Esophagus squamous epithelium (tissue), 5 donors: ENCODE results near the gene FAM241B. TPM values are rescaled to one million over a fixed set of nuclear protein-coding genes. Genes with fewer than 3 reads are reported as not detected.

Source experiments
- DNase-seq: peaks from one replicate; lab custom pipeline; 2025; lab: John Stamatoyannopoulos, UW
- H3K27ac ChIP-seq, 4 donors: fragments of 200-600 bp; sonication (generic); one replicate each; pipeline ENCODE4 v1.5.1; 2016 to 2019; ENCODE audit warnings: mild to moderate bottlenecking in 1 of 4
- H3K27me3 ChIP-seq, 4 donors: fragments of 200-600 bp; sonication (generic); 1 replicate in 3 of 4; 2 replicates in 1 of 4; pipeline versions ENCODE4 v1.5.1 to v1.6.0; 2017 to 2021; ENCODE audit warnings: antibody characterized with exemption in 1 of 4
- H3K36me3 ChIP-seq, 3 donors: fragments of 200-600 bp; sonication (generic); one replicate each; pipeline ENCODE4 v1.5.1; 2016 to 2019
- H3K4me1 ChIP-seq, 3 donors: fragments of 200-600 bp; sonication (generic); one replicate each; pipeline ENCODE4 v1.5.1; 2017 to 2019
- H3K4me3 ChIP-seq, 4 donors: fragments of 200-600 bp; sonication (generic); 1 replicate in 3 of 4; 2 replicates in 1 of 4; pipeline ENCODE4 v1.5.1; 2016 to 2019; ENCODE audit warnings: mild to moderate bottlenecking in 2 of 4, moderate library complexity in 1 of 4
- H3K9me3 ChIP-seq, 3 donors: fragments of 200-600 bp; sonication (generic); one replicate each; pipeline ENCODE4 v1.5.1; 2016 to 2019
- POLR2A ChIP-seq, 4 donors: fragments of 450-650 bp; IDR thresholded peaks; one replicate each; pipeline ENCODE4 v1.6.1; 2017; ENCODE audit warnings: antibody characterized with exemption in 4 of 4, mild to moderate bottlenecking in 4 of 4, moderate library complexity in 3 of 4
- WGBS, 2 donors: methylation state at CpG; one replicate each; pipeline ENCODE4 v1.1.5; 2018; 5-methylcytosine and 5-hydroxymethylcytosine counted together
- intact Hi-C: fragments of 100-400 bp; cut with DNase I; formaldehyde crosslinking; loops from one replicate; pipeline ENCODE4 v1.15.0; 2022
- total RNA-seq, 4 donors: library from RNA; depleted of rRNA; stranded (reverse); fragments of >200 nt; gene quantifications; one replicate each; pipeline ENCODE4 v1.1.0, GENCODE V29; 2016
- TF ChIP-seq, protein P1 (sequence below), 6 experiments: fragments of 450-650 bp in 4 of 6; fragments of 200-600 bp in 2 of 6; sonication (generic) in 2 of 6; IDR thresholded peaks; one replicate each; pipeline ENCODE4 v1.5.1; 2016 to 2019; ENCODE audit warnings: antibody characterized with exemption in 6 of 6, mild to moderate bottlenecking in 4 of 6, moderate library complexity in 4 of 6
- donor health status: DM: yes; HTN: yes; CAD: no.

Gene FAM241B
- total RNA-seq, 4 donors from 2014 or later, result 1.2 to 1.7 (median 1.3) TPM; not detected in 1

DNA sequence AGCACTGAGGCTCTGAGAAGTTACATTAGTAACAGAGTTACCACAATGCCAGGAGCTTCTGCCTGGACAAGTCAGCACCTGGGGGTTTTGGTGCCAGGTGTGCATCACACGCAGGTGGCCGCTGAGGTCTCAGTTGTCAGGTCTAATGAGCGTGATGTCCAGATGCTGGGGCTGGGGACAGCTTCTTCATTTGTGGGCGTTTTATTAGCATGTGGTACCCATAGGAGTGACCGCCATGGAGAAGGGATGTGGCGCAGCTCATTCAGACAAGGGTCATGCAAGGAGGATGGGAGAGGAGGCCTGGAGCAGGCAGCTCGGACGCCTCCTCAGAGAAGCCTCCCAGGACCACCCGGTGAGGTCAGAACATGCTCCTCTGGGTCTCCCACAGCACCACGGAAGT, 27.8 kb downstream of the FAM241B start:
- no peak overlapping the region for H3K4me3 ChIP-seq
- WGBS, 2 donors, result 71 to 73% methylated on average over 10 of the region's 10 CpGs
- intact Hi-C loops, result loop anchor here (10.0 kb wide), 1 partner anchor 257 kb away; no protein-coding TSS in a partner anchor

DNA sequence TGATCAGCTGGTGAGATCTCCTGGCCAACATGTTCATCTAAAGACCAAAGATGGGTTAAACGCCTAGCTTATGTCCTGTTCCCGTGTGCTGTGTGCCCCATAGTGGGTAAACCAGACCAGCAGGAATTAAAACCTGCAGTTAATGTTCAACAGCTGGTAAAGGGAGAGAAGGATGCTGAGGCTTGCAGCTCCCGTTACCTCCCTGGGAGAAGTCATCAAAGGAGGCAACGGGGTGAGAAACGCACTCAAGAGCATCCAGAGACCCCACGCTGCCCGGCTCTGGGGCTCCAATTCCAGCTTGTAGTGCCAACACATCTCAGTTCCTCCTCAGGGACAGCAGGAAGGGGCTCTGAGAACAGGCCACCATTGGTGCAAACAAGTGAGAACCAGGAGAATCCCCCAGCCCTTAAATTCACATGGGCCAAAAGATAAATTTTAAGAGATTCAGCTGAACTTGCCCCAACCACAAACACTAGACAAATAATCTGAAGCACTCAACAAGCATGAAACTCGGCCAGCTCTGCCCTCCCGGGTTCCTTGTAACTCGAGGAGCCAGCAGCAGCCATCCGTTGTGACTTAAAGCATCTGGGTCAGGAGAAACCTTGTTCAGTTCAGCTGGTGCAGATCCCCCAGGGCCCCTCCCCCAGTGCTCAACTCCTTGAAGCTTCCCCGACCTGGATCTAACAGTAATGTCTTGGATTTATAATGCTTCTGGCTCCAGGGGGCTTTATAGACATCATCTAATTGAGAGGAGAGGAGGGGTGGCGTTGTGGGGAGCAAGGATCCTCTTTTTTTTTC, 29.4 kb downstream of the FAM241B start:
- WGBS, 2 donors, result 47 to 65% methylated on average over 8 to 12 of the region's 13 CpGs
- intact Hi-C loops, result loop anchor here (10.0 kb wide), 1 partner anchor 255 kb away; no protein-coding TSS in a partner anchor

More for the DNA sequence above, 27.8 kb downstream of the FAM241B start:
- no peak for DNase-seq
- Histone ChIP-seq H3K9me3 (no peaks in the 10 kb centered on the region), H3K4me1 (no peaks in the 10 kb centered on the region), H3K27me3 (peaks cover 0 to 50% (median 0%) of the 10 kb centered on the region in 4 donors), H3K27ac (no peak overlapping the region), H3K36me3 (no peaks in the 10 kb centered on the region)
- TF ChIP-seq, protein P1, sequence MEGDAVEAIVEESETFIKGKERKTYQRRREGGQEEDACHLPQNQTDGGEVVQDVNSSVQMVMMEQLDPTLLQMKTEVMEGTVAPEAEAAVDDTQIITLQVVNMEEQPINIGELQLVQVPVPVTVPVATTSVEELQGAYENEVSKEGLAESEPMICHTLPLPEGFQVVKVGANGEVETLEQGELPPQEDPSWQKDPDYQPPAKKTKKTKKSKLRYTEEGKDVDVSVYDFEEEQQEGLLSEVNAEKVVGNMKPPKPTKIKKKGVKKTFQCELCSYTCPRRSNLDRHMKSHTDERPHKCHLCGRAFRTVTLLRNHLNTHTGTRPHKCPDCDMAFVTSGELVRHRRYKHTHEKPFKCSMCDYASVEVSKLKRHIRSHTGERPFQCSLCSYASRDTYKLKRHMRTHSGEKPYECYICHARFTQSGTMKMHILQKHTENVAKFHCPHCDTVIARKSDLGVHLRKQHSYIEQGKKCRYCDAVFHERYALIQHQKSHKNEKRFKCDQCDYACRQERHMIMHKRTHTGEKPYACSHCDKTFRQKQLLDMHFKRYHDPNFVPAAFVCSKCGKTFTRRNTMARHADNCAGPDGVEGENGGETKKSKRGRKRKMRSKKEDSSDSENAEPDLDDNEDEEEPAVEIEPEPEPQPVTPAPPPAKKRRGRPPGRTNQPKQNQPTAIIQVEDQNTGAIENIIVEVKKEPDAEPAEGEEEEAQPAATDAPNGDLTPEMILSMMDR (IDR thresholded peaks at IDR 0.05), result no peak
- TF ChIP-seq POLR2A (IDR thresholded peaks at IDR 0.05), result no peak

DNA sequence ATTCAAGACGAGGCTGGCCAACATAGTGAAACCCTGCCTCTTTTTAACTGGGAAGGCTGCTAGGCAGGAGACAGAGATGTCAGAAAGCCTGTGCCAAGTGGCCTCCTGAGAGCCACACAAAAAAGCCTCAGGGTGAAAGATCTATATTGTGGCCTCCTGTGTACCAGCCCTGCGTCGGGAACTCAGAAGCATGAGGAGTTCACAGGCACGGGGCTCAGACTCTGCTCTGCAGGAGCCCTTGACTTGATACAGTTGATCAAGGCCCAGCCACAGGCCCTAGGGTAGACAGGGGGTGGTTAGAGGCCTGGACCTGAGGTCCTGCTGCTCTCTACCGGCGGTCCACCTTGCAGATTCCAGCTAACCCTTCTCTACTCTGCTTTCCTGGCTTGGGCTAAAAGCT, 30.2 kb downstream of the FAM241B start:
- 43 to 65% methylated on average over 2 to 5 of the region's 6 CpGs for WGBS, 2 donors
- Histone ChIP-seq H3K36me3 (no peaks in the 10 kb centered on the region), H3K27ac (no peak overlapping the region), H3K4me3 (no peak overlapping the region), H3K4me1 (no peaks in the 10 kb centered on the region), H3K27me3 (peaks cover 0 to 50% (median 0%) of the 10 kb centered on the region in 4 donors), H3K9me3 (no peaks in the 10 kb centered on the region)
- no peak for TF ChIP-seq POLR2A (IDR thresholded peaks at IDR 0.05)
- TF ChIP-seq, protein P1 (IDR thresholded peaks at IDR 0.05), result no peak
- no peak for DNase-seq
- intact Hi-C loops, result no loop called here

More for the DNA sequence above, 29.4 kb downstream of the FAM241B start:
- Histone ChIP-seq H3K4me1 (no peaks in the 10 kb centered on the region), H3K36me3 (no peaks in the 10 kb centered on the region), H3K27ac (no peak overlapping the region), H3K9me3 (no peaks in the 10 kb centered on the region), H3K4me3 (no peak overlapping the region), H3K27me3 (peaks cover 0 to 50% (median 0%) of the 10 kb centered on the region in 4 donors)
- TF ChIP-seq, protein P1 (IDR thresholded peaks at IDR 0.05), result no peak
- TF ChIP-seq POLR2A (IDR thresholded peaks at IDR 0.05), result no peak
- no peak for DNase-seq

DNA sequence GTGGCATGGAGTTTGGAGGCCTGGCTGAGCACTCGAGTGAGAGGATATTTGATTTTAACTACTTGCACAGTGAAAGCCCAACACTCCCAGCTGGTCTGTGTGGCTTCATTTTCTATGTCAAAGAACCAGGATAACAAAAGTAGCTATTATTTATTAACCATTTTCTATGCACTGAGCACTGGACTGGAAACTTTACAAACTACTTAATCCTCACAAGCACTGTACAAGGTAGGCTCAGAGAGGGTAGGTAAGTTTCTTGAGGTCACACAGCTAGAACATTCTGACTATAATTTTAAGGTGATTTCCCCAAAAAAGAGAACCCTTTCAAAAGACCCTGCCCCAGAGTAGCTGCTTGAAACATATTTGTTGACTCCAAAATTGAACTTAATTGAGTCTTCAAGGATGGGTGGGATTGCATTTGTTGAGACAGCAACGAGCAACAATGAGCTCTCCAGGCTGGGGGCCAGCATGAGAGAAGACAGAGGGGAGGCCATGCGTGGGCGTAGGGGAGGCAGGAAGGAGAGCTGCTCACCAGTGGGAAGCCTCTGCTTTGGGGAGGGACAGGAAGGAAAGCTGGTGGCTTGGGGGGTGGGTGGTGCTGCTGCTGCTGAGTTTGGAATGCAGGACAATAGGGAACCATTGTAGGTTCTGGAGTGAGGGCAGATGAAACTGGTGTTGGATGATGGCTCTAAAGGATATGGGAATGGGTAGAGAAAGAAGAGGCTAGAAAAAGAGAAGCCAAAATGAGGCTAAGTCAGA, 31.5 kb downstream of the FAM241B start:
- Histone ChIP-seq H3K27me3 (peaks cover 0 to 40% (median 0%) of the 10 kb centered on the region in 4 donors), H3K27ac (no peak overlapping the region), H3K36me3 (no peaks in the 10 kb centered on the region), H3K9me3 (no peaks in the 10 kb centered on the region), H3K4me1 (no peaks in the 10 kb centered on the region), H3K4me3 (no peak overlapping the region)
- 63 to 65% methylated on average over 4 of the region's 4 CpGs for WGBS, 2 donors
- intact Hi-C loops, result no loop called here
- TF ChIP-seq POLR2A (IDR thresholded peaks at IDR 0.05), result no peak
- TF ChIP-seq, protein P1 (IDR thresholded peaks at IDR 0.05), result no peak
- no peak for DNase-seq
